H1 (cell line): ENCODE measurements around the gene TMEM144. TPM values are rescaled to one million over a fixed set of nuclear protein-coding genes. Genes with fewer than 3 reads are reported as not detected.

Source experiments
- CTCF ChIA-PET: fragments of 300-600 bp; sonication (Branson Sonifier 250); formaldehyde crosslinking; loops from one replicate; lab custom pipeline; 2021; ENCODE audit not compliant: partially characterized antibody; lab: Charles Lee
- POLR2A ChIA-PET: fragments of 300-600 bp; sonication (Branson Sonifier 250); formaldehyde crosslinking; loops from one replicate; lab custom pipeline; 2021; ENCODE audit warnings: inconsistent platforms; ENCODE audit not compliant: partially characterized antibody; lab: Charles Lee
- DNase-seq, 2 experiments: peaks; one replicate each; pipeline versions ENCODE4 v3.0.0 to v3.0.0-alpha.2; 2010 to 2022; ENCODE audit warnings: low spot score in 2 of 2, low read depth in 1 of 2, mixed read lengths in 1 of 2
- FAIRE-seq: peaks from 2 replicates; lab custom pipeline; 2011; peaks lifted over from hg19 to GRCh38; lab: Jason Lieb, UNC
- H2AFZ ChIP-seq: 2 replicates; pipeline ENCODE4 v1.8.1; 2012; ENCODE audit warnings: low read length, inconsistent platforms
- H2AK5ac ChIP-seq: 2 replicates; pipeline ENCODE4 v1.6.1; 2013; ENCODE audit warnings: low read depth, low read length
- H2BK120ac ChIP-seq: replicated peaks from 2 replicates; pipeline ENCODE3; 2013; ENCODE audit warnings: low read depth, low read length, inconsistent platforms
- H2BK12ac ChIP-seq: 2 replicates; pipeline ENCODE4 v1.6.1; 2013; ENCODE audit warnings: low read depth, low read length
- H2BK15ac ChIP-seq: 2 replicates; pipeline ENCODE4 v1.6.1; 2013; ENCODE audit warnings: low read length
- H2BK20ac ChIP-seq: 2 replicates; pipeline ENCODE4 v1.6.1; 2013; ENCODE audit warnings: low read length
- H2BK5ac ChIP-seq: 2 replicates; pipeline ENCODE4 v1.6.1; 2013; ENCODE audit warnings: low read depth, low read length
- H3K14ac ChIP-seq: 2 replicates; pipeline ENCODE4 v1.6.1; 2013; ENCODE audit warnings: inconsistent platforms; ENCODE audit not compliant: insufficient read length
- H3K18ac ChIP-seq: 2 replicates; pipeline ENCODE4 v1.6.1; 2013; ENCODE audit warnings: low read length; ENCODE audit errors: extremely low read depth
- H3K23ac ChIP-seq: 2 replicates; pipeline ENCODE4 v1.6.1; 2013; ENCODE audit warnings: inconsistent platforms; ENCODE audit not compliant: insufficient read length
- H3K23me2 ChIP-seq: 2 replicates; pipeline ENCODE4 v1.6.1; 2013; ENCODE audit warnings: low read depth, low read length
- H3K27ac ChIP-seq: 2 replicates; pipeline ENCODE4 v1.6.1; 2011; ENCODE audit warnings: low read depth, low read length, inconsistent platforms
- H3K27me3 ChIP-seq, 4 experiments: replicated peaks in 1 of 4; 1 replicate in 1 of 4; 2 replicates in 3 of 4; pipeline versions ENCODE4 v1.6.1 to v1.8.1; 2011 to 2013; ENCODE audit warnings: low read length in 3 of 4, mild to moderate bottlenecking in 3 of 4, inconsistent platforms in 2 of 4, mixed read lengths in 2 of 4, moderate library complexity in 1 of 4; ENCODE audit not compliant: control insufficient read depth in 3 of 4, insufficient read depth in 3 of 4; ENCODE audit errors: extremely low read depth in 1 of 4
- H3K36me3 ChIP-seq, 4 experiments: 2 replicates each; pipeline versions ENCODE4 v1.6.1 to v1.8.1; 2011 to 2013; ENCODE audit warnings: mild to moderate bottlenecking in 4 of 4, low read length in 3 of 4, moderate library complexity in 2 of 4, control low read depth in 1 of 4, inconsistent platforms in 1 of 4; ENCODE audit not compliant: insufficient read depth in 4 of 4, control insufficient read depth in 2 of 4
- H3K4ac ChIP-seq: replicated peaks from 2 replicates; pipeline ENCODE3; 2013; ENCODE audit warnings: low read length, low read depth, mixed read lengths, inconsistent platforms; ENCODE audit not compliant: insufficient read length
- H3K4me1 ChIP-seq, 4 experiments: replicated peaks in 1 of 4; 1 replicate in 1 of 4; 2 replicates in 3 of 4; pipeline versions ENCODE4 v1.6.1 to v1.8.1; 2011 to 2013; ENCODE audit warnings: low read length in 3 of 4, inconsistent platforms in 2 of 4, mixed read lengths in 1 of 4; ENCODE audit not compliant: insufficient read depth in 4 of 4, control insufficient read depth in 3 of 4
- H3K4me2 ChIP-seq, 2 experiments: 2 replicates each; pipeline versions ENCODE4 v1.6.1 to v1.8.1; 2011 to 2013; ENCODE audit warnings: low read depth in 2 of 2, low read length in 2 of 2, control low read depth in 1 of 2, inconsistent platforms in 1 of 2, mild to moderate bottlenecking in 1 of 2; ENCODE audit not compliant: insufficient read depth in 1 of 2
- H3K4me3 ChIP-seq, 4 experiments: fragments of 200-600, 300-600 bp in 1 of 4; sonication (generic), shearing (Covaris generic), sonication (Bioruptor Twin) in 1 of 4; 2 replicates each; pipeline versions ENCODE4 v1.5.1 to v1.8.1; 2011 to 2016; ENCODE audit warnings: low read length in 4 of 4, low read depth in 3 of 4, control low read depth in 2 of 4, inconsistent platforms in 2 of 4, mild to moderate bottlenecking in 2 of 4, mixed read lengths in 1 of 4, moderate library complexity in 1 of 4; ENCODE audit not compliant: insufficient read depth in 2 of 4; ENCODE audit errors: extremely low read depth in 1 of 4
- H3K56ac ChIP-seq: replicated peaks from 2 replicates; pipeline ENCODE3; 2013; ENCODE audit warnings: low read depth, mild to moderate bottlenecking, mixed read lengths, low read length, inconsistent platforms; ENCODE audit not compliant: insufficient read length
- H3K79me1 ChIP-seq: 2 replicates; pipeline ENCODE4 v1.6.1; 2013; ENCODE audit warnings: low read depth, low read length, control low read depth
- H3K79me2 ChIP-seq, 2 experiments: 2 replicates each; pipeline versions ENCODE4 v1.6.1 to v1.8.1; 2012 to 2013; ENCODE audit warnings: low read length in 2 of 2, mild to moderate bottlenecking in 2 of 2, inconsistent platforms in 1 of 2; ENCODE audit not compliant: insufficient read depth in 2 of 2, control insufficient read depth in 1 of 2
- H3K9ac ChIP-seq, 4 experiments: replicated peaks in 1 of 4; 1 replicate in 1 of 4; 2 replicates in 3 of 4; pipeline versions ENCODE4 v1.6.1 to v1.8.1; 2011 to 2013; ENCODE audit warnings: low read depth in 3 of 4, low read length in 3 of 4, control low read depth in 2 of 4, mild to moderate bottlenecking in 2 of 4, moderate library complexity in 2 of 4, inconsistent platforms in 1 of 4; ENCODE audit errors: extremely low read depth in 1 of 4
- H3K9me3 ChIP-seq, 2 experiments: 2 replicates each; pipeline versions ENCODE4 v1.6.1 to v1.8.1; 2012 to 2013; ENCODE audit warnings: mild to moderate bottlenecking in 2 of 2, moderate library complexity in 2 of 2, control low read depth in 1 of 2, inconsistent platforms in 1 of 2, low read depth in 1 of 2, low read length in 1 of 2, mixed read lengths in 1 of 2; ENCODE audit not compliant: insufficient read depth in 2 of 2
- H4K20me1 ChIP-seq, 2 experiments: replicated peaks in 1 of 2; 2 replicates each; pipeline versions ENCODE3 to v1.8.1; 2011 to 2013; ENCODE audit warnings: inconsistent platforms in 2 of 2, low read length in 2 of 2, mild to moderate bottlenecking in 1 of 2; ENCODE audit not compliant: insufficient read depth in 2 of 2, control insufficient read depth in 1 of 2
- H4K5ac ChIP-seq: 2 replicates; pipeline ENCODE4 v1.6.1; 2013; ENCODE audit warnings: low read length, low read depth, mixed read lengths, inconsistent platforms; ENCODE audit not compliant: insufficient read length
- H4K8ac ChIP-seq: 2 replicates; pipeline ENCODE4 v1.8.0; 2013; ENCODE audit warnings: mild to moderate bottlenecking, moderate library complexity, low read length, inconsistent platforms; ENCODE audit not compliant: insufficient read depth; ENCODE audit errors: extremely low read depth
- H4K91ac ChIP-seq: replicated peaks from 2 replicates; pipeline ENCODE3; 2013; ENCODE audit warnings: low read length, mixed read lengths, inconsistent platforms; ENCODE audit not compliant: insufficient read length
- ATF2 ChIP-seq: IDR thresholded peaks from 2 replicates; pipeline ENCODE4 v1.6.1; 2012; ENCODE audit warnings: low read length, inconsistent platforms
- CBX5 ChIP-seq: fragments of 300-800, 300-1000 bp; sonication (generic); IDR thresholded peaks from 2 replicates; pipeline ENCODE4 v1.7.1; 2016; ENCODE audit warnings: antibody characterized with exemption, low read length, low read depth
- CTCF ChIP-seq, 3 experiments: IDR thresholded peaks; 1 replicate in 2 of 3; 2 replicates in 1 of 3; pipeline versions ENCODE4 v1.5.1 to v1.6.1; 2011; ENCODE audit warnings: low read length in 3 of 3, mild to moderate bottlenecking in 3 of 3, inconsistent platforms in 2 of 3, low read depth in 1 of 3, moderate library complexity in 1 of 3; ENCODE audit not compliant: insufficient read depth in 1 of 3; ENCODE audit errors: control extremely low read depth in 1 of 3
- KDM1A ChIP-seq: fragments of 200-600, 300-600 bp; sonication (generic); IDR thresholded peaks from 2 replicates; pipeline ENCODE4 v1.7.1; 2016; ENCODE audit warnings: mild to moderate bottlenecking, low read length, borderline replicate concordance
- MAFK ChIP-seq: IDR thresholded peaks from 2 replicates; pipeline ENCODE4 v1.6.1; 2012; ENCODE audit warnings: low read depth, mild to moderate bottlenecking, improper control_type of control experiment, low read length
- MAX ChIP-seq: IDR thresholded peaks from 2 replicates; pipeline ENCODE4 v1.6.1; 2012; ENCODE audit warnings: inconsistent platforms
- SP2 ChIP-seq: IDR thresholded peaks from 2 replicates; pipeline ENCODE4 v1.6.1; 2012; ENCODE audit warnings: mild to moderate bottlenecking, low read length, inconsistent platforms
- SRF ChIP-seq: IDR thresholded peaks from 2 replicates; pipeline ENCODE4 v1.6.1; 2011; ENCODE audit warnings: mild to moderate bottlenecking, low read depth, low read length, moderate library complexity
- SUZ12 ChIP-seq: fragments of 200-600 bp; sonication (generic); IDR thresholded peaks from 2 replicates; pipeline ENCODE4 v1.6.1; 2012; ENCODE audit warnings: mild to moderate bottlenecking, inconsistent platforms, low read length, moderate library complexity, mixed read lengths
- TBP ChIP-seq: IDR thresholded peaks from 2 replicates; pipeline ENCODE4 v1.6.1; 2011; ENCODE audit warnings: low read depth, low read length, improper control_type of control experiment
- YY1 ChIP-seq: IDR thresholded peaks from 2 replicates; pipeline ENCODE4 v1.6.1; 2011; ENCODE audit warnings: low read depth, mild to moderate bottlenecking, low read length
- WGBS, 2 experiments: shearing (Covaris generic) in 1 of 2; methylation state at CpG; one replicate each; pipeline versions ENCODE4 v1.1.6 to v1.1.7; 2013 to 2015; ENCODE audit warnings: low lambda C conversion rate in 2 of 2, mixed read lengths in 2 of 2, inconsistent platforms in 1 of 2, low coverage in 1 of 2, missing lambda C conversion rate in 1 of 2; ENCODE audit not compliant: insufficient replicate concordance in 2 of 2, insufficient coverage in 1 of 2, insufficient read length in 1 of 2; ENCODE audit errors: extremely low coverage in 1 of 2, missing lambda C conversion rate in 1 of 2; 5-methylcytosine and 5-hydroxymethylcytosine counted together
- polyA plus RNA-seq, 7 experiments: library from polyadenylated mRNA; depleted of rRNA in 3 of 7; stranded (reverse) in 5 of 7; unstranded in 2 of 7; fragments of >200 nt in 5 of 7; fragments of 200-250 nt in 2 of 7; gene quantifications; 1 replicate in 5 of 7; 2 replicates in 1 of 7; 4 replicates in 1 of 7; pipeline versions ENCODE4 v1.2.1 to v1.2.3, GENCODE V29; 2011 to 2013; ENCODE audit warnings: missing spikeins in 2 of 7, mixed read lengths in 2 of 7
- total RNA-seq: library from RNA; stranded (reverse); fragmentation: NEBNext Ultra II Directional; extraction: Animal tissue kit (Norgen Biotek cat#: 25700); gene quantifications from 2 replicates; pipeline ENCODE4 v1.2.1, GENCODE V29; 2021

Gene TMEM144
- total and polyA plus RNA-seq, 2 of the 8 experiments (the other 6 are each of a cell fraction or from before 2014, with no cell fraction given) = 1.9 to 2.6 TPM

GRCh38 chr4:158295053-158295452 lies 84.8 kb downstream of the TMEM144 start:
- Histone ChIP-seq H4K91ac (no peak overlapping the region), H3K14ac (no peak overlapping the region), H3K23me2 (no peaks in the 10 kb centered on the region), H3K4me3 (no peak overlapping the region), H4K5ac (no peak overlapping the region), H2AFZ (no peak overlapping the region), H3K79me1 (no peaks in the 10 kb centered on the region), H3K27me3 (no peaks in the 10 kb centered on the region), H4K8ac (no peak overlapping the region), H3K4me2 (no peak overlapping the region), H3K4ac (no peak overlapping the region), H3K79me2 (no peaks in the 10 kb centered on the region), H3K36me3 (no peaks in the 10 kb centered on the region), H4K20me1 (no peaks in the 10 kb centered on the region), H3K9me3 (peaks cover 22 to 24% of the 10 kb centered on the region in 2 experiments), H3K9ac (no peak overlapping the region), H3K27ac (no peak overlapping the region), H3K4me1 (no peaks in the 10 kb centered on the region), H2BK15ac (no peak overlapping the region), H2BK20ac (no peak overlapping the region), H3K18ac (no peak overlapping the region), H3K56ac (no peak overlapping the region), H2BK12ac (no peak overlapping the region), H2AK5ac (no peak overlapping the region), H2BK120ac (no peak overlapping the region), H3K23ac (no peak overlapping the region), H2BK5ac (no peak overlapping the region)
- DNase-seq (no peak), FAIRE-seq (no peak)
- ChIA-PET POLR2A (no interaction called here), CTCF (no interaction called here)
- WGBS, 2 experiments = 100% methylated on average over 2 of the region's 2 CpGs; no CpG with 5 or more reads in 1 of the 2 experiments
- TF ChIP-seq YY1 = no peak
- TF ChIP-seq CBX5 = no peak
- no peak for TF ChIP-seq MAFK
- no peak for TF ChIP-seq KDM1A
- no peak for TF ChIP-seq ATF2
- TF ChIP-seq CTCF (IDR thresholded peaks at IDR 0.05; ENCODE audit: control extremely low read depth in 1 of 3, insufficient read depth in 1 of 3, low read depth in 1 of 3, low read length in 3 of 3) = no peak
- no peak for TF ChIP-seq SP2
- no peak for TF ChIP-seq SUZ12
- no peak for TF ChIP-seq MAX
- TF ChIP-seq SRF = no peak
- TF ChIP-seq TBP = no peak
